SK-N-SH treated with all-trans-retinoic acid at 6 μM for 48 hours (cell line): Measurements from ENCODE around the gene BAIAP2L1.

Source experiments
- ATAC-seq: fragments of 200-7000 bp; cut with Tn5 transposase; 3 replicates; pipeline ENCODE4 v1.9.1; 2020; ENCODE audit warnings: mild to moderate bottlenecking, moderate library complexity
- ARNTL ChIP-seq: fragments of 450-650 bp; formaldehyde crosslinking; IDR thresholded peaks from 2 replicates; pipeline ENCODE4 v1.5.0; 2020; ENCODE audit warnings: low read depth, mild to moderate bottlenecking, moderate library complexity, borderline replicate concordance
- BACH2 ChIP-seq: fragments of 250-450 bp; sonication (Bioruptor Pico); IDR thresholded peaks from 2 replicates; pipeline ENCODE4 v1.9.0; 2021; ENCODE audit warnings: mild to moderate bottlenecking, borderline replicate concordance
- CREB5 ChIP-seq: fragments of 250-450 bp; sonication (Bioruptor Pico); IDR thresholded peaks from 2 replicates; pipeline ENCODE4 v1.5.1; 2020; ENCODE audit warnings: low read depth, mild to moderate bottlenecking, moderate library complexity
- CSDC2 ChIP-seq: fragments of 250-450 bp; sonication (Bioruptor Pico); IDR thresholded peaks from 2 replicates; pipeline ENCODE4 v1.5.0; 2020; ENCODE audit warnings: mild to moderate bottlenecking, moderate library complexity
- ESRRG ChIP-seq: fragments of 250-450 bp; sonication (Bioruptor Pico); IDR thresholded peaks from 2 replicates; pipeline ENCODE4 v1.6.1; 2021; ENCODE audit warnings: mild to moderate bottlenecking
- GLIS3 ChIP-seq: fragments of 250-450 bp; sonication (Bioruptor Pico); IDR thresholded peaks from 2 replicates; pipeline ENCODE4 v1.5.0; 2020; ENCODE audit warnings: mild to moderate bottlenecking, moderate library complexity
- ISL1 ChIP-seq: fragments of 250-450 bp; sonication (Bioruptor Pico); IDR thresholded peaks from 2 replicates; pipeline ENCODE4 v2.1.2; 2022; ENCODE audit warnings: mild to moderate bottlenecking, moderate library complexity
- OSR1 ChIP-seq: fragments of 250-450 bp; sonication (Bioruptor Pico); IDR thresholded peaks from 2 replicates; pipeline ENCODE4 v1.8.0; 2022; ENCODE audit warnings: moderate library complexity, mild to moderate bottlenecking, inconsistent platforms
- PATZ1 ChIP-seq: fragments of 250-450 bp; sonication (Bioruptor Pico); IDR thresholded peaks from 2 replicates; pipeline ENCODE4 v1.8.0; 2020; ENCODE audit warnings: mild to moderate bottlenecking, moderate library complexity, borderline replicate concordance
- POU6F1 ChIP-seq: fragments of 250-450 bp; sonication (Bioruptor Pico); IDR thresholded peaks from 2 replicates; pipeline ENCODE4 v1.8.0; 2021; ENCODE audit warnings: low read depth, mild to moderate bottlenecking, moderate library complexity, borderline replicate concordance
- PPARA ChIP-seq: fragments of 250-450 bp; sonication (Bioruptor Pico); IDR thresholded peaks from 2 replicates; pipeline ENCODE4 v1.5.0; 2020; ENCODE audit warnings: mild to moderate bottlenecking, borderline replicate concordance
- TCF4 ChIP-seq: fragments of 250-450 bp; sonication (Bioruptor Pico); IDR thresholded peaks from 2 replicates; pipeline ENCODE4 v1.8.0; 2021; ENCODE audit warnings: mild to moderate bottlenecking, moderate library complexity, borderline replicate concordance
- TSHZ2 ChIP-seq: fragments of 250-450 bp; sonication (Bioruptor Pico); IDR thresholded peaks from 2 replicates; pipeline ENCODE4 v1.5.0; 2020; ENCODE audit warnings: mild to moderate bottlenecking, moderate library complexity
- ZC3H10 ChIP-seq: fragments of 250-450 bp; sonication (Bioruptor Pico); IDR thresholded peaks from 2 replicates; pipeline ENCODE4 v1.5.1; 2021; ENCODE audit warnings: mild to moderate bottlenecking, moderate library complexity
- ZFP3 ChIP-seq: fragments of 250-450 bp; sonication (Bioruptor Pico); IDR thresholded peaks from 2 replicates; pipeline ENCODE4 v1.5.0; 2020; ENCODE audit warnings: mild to moderate bottlenecking, moderate library complexity
- ZFP30 ChIP-seq: fragments of 450-650 bp; formaldehyde crosslinking; IDR thresholded peaks from 2 replicates; pipeline ENCODE4 v1.5.0; 2022; ENCODE audit warnings: mild to moderate bottlenecking, moderate library complexity
- ZNF565 ChIP-seq: fragments of 450-650 bp; formaldehyde crosslinking; conservative IDR thresholded peaks from 2 replicates; pipeline ENCODE4 v1.5.0; 2020; ENCODE audit warnings: low read depth, mild to moderate bottlenecking, moderate library complexity
- ZNF70 ChIP-seq: fragments of 450-650 bp; formaldehyde crosslinking; IDR thresholded peaks from 2 replicates; pipeline ENCODE4 v1.5.0; 2020; ENCODE audit warnings: mild to moderate bottlenecking, moderate library complexity
- TF ChIP-seq, protein P1 (sequence below): fragments of 250-450 bp; sonication (Bioruptor Pico); IDR thresholded peaks from 2 replicates; pipeline ENCODE4 v1.5.1; 2021; ENCODE audit warnings: mild to moderate bottlenecking, moderate library complexity

BAIAP2L1 gene

DNA sequence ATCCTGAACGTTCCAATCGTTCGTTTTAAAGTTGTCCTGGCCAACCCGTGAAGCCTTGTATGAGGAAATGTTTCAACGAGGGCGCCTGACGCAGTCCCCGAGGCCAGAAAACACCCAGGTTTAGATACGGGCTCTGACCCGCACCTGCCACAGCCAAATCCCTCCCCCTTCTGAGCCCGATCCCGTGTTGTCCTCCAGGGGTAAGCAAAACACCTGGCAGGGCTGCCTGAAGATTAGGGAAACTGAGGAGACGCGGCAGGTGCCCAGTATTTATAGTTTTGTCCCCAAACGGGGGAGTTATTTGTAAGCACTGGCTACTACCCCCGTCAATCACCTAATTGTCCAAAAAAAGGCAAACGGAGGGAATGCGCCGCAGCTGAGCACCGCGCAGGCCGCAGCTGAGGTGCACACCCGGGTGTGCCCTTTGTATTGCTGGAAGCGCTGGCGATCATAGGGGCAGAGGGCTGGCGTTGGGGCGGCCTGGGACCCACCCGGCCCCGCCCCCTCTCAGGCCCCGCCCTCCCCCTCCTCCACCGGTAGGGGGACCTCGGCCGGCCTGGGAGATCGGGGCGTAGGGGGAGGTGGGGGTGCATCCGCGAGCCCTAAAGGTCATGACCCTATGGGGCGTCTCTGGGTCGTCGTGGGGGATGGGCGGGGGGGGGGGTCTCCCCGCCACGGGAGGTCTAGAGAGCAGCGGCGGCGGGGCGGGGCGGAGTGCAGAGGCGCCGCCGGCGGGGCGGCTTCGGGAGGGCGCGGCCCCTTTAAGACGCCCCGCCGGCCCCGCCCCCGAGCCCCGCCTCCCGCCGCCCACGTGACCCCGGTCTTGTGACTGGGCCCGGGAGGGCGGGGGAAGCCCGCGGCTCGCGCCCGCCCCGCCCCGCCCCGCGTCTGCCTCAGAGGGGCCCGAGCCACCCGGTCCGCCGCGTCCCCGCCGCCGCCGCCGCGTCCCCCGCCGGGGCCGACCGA is 119.8 kb downstream of the BAIAP2L1 start, which contains the start of gene BRI3:
Gene BRI3 (plus strand): TSS at position 896 of the 966 bp plus-strand sequence. CDS start 110 bp downstream, outside the sequence.
- ATAC-seq = peak; percentile 66
- TF ChIP-seq ISL1 (CRISPR knock-in tag) = no peak
- TF ChIP-seq ZNF565 (CRISPR knock-in tag) = no peak
- TF ChIP-seq, protein P1, sequence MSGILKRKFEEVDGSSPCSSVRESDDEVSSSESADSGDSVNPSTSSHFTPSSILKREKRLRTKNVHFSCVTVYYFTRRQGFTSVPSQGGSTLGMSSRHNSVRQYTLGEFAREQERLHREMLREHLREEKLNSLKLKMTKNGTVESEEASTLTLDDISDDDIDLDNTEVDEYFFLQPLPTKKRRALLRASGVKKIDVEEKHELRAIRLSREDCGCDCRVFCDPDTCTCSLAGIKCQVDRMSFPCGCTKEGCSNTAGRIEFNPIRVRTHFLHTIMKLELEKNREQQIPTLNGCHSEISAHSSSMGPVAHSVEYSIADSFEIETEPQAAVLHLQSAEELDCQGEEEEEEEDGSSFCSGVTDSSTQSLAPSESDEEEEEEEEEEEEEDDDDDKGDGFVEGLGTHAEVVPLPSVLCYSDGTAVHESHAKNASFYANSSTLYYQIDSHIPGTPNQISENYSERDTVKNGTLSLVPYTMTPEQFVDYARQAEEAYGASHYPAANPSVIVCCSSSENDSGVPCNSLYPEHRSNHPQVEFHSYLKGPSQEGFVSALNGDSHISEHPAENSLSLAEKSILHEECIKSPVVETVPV = no peak

DNA sequence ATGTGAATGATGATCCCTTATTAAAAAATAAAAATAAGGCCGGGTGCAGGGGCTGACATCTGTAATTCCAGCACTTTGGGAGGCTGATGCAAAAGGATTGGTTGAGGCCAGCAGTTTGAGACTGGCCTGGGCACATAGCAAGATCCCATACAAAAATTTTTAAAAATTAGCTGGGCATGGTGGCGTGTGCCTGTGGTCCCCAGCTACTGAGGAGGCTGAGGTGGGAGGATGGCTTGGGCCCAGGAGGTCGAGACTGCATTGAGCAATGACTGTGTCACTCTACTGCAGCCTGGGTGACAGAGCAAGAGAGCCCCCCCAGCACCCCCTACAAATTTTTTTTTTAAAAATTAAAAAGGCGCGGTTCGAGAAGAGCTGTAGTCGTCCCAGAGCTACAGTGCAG is 120.6 kb downstream of the BAIAP2L1 start:
- TF ChIP-seq ESRRG (CRISPR knock-in tag) (no peak), ARNTL (no peak), GLIS3 (CRISPR knock-in tag) (no peak)
- TF ChIP-seq, protein P1 = no peak
- ATAC-seq = no peak

DNA sequence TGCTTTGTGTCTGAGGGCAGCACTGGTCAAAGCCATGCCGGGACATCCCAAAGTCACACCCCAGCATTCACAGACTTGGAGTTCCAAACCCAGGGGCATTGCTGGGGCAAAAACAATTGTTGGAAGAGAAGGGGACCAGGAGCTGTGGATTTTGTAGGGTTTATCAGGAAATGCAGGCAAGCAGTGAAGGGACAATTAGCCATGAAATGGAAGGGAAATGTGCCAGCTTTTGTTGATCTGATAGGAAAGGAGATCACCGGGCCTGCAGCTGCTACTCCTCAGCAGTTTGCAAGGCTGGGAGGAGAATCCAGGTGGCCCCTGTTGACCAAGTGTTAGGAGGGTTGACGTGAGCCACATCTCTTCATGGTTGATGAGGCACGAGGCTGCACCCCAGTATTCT is 122.0 kb downstream of the BAIAP2L1 start:
- no peak for ATAC-seq
- TF ChIP-seq ZFP30 (CRISPR knock-in tag) = no peak
- no peak for TF ChIP-seq ZFP3 (CRISPR knock-in tag)
- TF ChIP-seq CREB5 (CRISPR knock-in tag) = no peak
- no peak for TF ChIP-seq POU6F1 (CRISPR knock-in tag)
- TF ChIP-seq ZC3H10 = no peak
- no peak for TF ChIP-seq PPARA
- TF ChIP-seq, protein P1 = no peak
- TF ChIP-seq ZNF565 (CRISPR knock-in tag) = no peak
- TF ChIP-seq OSR1 = no peak
- TF ChIP-seq ESRRG (CRISPR knock-in tag) = no peak
- TF ChIP-seq ARNTL = no peak
- no peak for TF ChIP-seq BACH2
- no peak for TF ChIP-seq TSHZ2 (CRISPR knock-in tag)
- TF ChIP-seq PATZ1 (CRISPR knock-in tag) = no peak
- TF ChIP-seq CSDC2 (CRISPR knock-in tag) = no peak
- no peak for TF ChIP-seq ZNF70 (CRISPR knock-in tag)
- no peak for TF ChIP-seq TCF4 (CRISPR knock-in tag)
- TF ChIP-seq, all 23 proteins: peak for 0
